SK-MEL-5 (cell line): ENCODE measurements around the gene ST6GALNAC3. TPM values are rescaled to one million over a fixed set of nuclear protein-coding genes. Genes with fewer than 3 reads are reported as not detected.

Experiments used
- DNase-seq: peaks from one replicate; pipeline ENCODE4 v3.0.0-alpha.2; 2016; ENCODE audit warnings: low read depth, low spot score
- in situ Hi-C: cut with HindIII; loops from 2 replicates; pipeline ENCODE4 v1.10.0; 2016; ENCODE audit warnings: low sequenced_read_pairs, high pct_unique_total_duplicates, low pct_unique_long_range_greater_than_20kb
- total RNA-seq: library from RNA; depleted of rRNA; stranded (reverse); fragments of >200 nt; shearing (Covaris generic); gene quantifications from 2 replicates; pipeline ENCODE4 v1.2.3, GENCODE V29; 2014; rRNA removed

The ST6GALNAC3 gene
- total RNA-seq, 1 experiment from 2014 or later, result 70.7 TPM

DNA sequence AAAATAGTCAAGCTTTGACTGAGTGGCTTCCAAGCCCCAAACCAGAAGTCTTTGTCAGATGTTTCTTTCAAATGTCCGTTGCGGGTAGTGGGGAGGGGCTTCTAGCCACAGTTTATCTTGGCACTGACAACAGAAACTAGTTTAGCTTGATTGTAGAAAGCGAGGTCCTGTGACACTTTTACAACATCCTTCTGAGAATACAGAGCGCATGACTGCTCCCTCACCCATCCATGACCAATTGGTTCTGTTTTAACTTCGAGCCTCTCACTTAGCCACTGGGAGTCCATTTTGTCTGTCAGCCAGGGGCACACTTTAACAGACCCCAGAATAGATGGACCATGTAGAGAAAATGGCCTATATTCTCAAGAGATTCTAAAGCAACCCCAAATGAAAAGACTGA lies 593.5 kb downstream of the ST6GALNAC3 start:
- in situ Hi-C loops, result no loop called here
- peak; percentile 65 for DNase-seq

GRCh38 chr1:76669131-76669530 lies 594.6 kb downstream of the ST6GALNAC3 start:
- no peak for DNase-seq
- in situ Hi-C loops, result no loop called here

DNA sequence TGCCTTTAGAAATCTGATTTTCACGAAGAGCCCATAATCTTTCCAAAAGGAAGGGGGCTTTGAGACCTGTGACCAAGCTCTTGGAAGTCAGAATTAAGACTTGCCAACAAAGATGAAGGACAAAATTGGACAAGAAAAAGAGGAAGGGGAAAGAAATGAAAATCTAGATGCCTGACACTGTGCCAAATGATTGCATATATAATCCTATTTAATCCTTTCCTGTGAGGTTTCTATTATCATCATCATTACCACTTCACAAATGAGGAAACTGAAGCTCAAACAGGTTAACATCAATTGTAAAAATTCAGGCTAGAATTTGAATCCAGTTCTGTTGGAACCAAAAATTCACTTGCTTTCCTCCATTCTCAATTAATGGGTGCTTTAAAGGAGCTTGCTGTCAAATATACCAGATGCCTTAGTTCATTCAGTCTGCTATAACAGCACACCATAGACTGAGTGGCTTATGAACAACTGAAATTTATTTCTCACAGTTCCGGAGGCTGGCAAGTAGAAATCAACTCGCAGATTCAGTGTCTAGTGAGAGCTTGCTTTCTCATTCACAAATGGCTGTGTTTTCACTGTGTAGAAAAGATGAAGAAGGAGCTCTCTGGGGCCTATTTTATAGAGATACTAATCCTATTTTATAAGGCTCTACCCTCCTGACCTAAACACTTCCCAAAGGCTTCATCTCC lies 595.2 kb downstream of the ST6GALNAC3 start:
- DNase-seq, result no peak
- in situ Hi-C loops, result no loop called here

DNA sequence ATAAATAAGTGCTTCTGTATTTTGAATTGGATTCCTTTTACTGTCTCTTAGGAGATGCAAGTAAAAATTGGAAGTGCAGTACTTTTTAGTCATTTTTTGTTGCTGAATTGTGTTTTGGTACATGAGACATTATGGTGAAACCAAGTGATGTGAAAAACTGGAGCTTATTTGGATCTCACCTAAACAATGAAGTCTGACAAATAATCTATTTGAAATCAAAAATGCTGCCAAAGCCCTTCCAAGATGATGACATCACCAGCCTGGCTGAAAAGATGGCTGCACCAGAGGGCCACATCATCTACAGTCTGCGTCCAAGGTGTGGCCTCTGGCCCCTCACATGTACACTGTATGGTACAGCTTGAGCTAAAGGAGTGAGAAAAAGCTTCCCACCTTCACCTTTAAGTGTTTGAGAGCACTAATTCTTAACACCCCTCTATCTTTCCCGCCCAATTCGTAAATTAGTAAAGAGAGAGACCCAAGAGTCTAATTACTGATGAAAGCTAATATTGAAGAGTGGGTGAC lies 600.2 kb downstream of the ST6GALNAC3 start:
- no peak for DNase-seq
- in situ Hi-C loops, result no loop called here

- in situ Hi-C loops, result no loop called here
- DNase-seq, result no peak
Measured at GRCh38 chr1:76677416-76678405, 603.2 kb downstream of the ST6GALNAC3 start.

DNA sequence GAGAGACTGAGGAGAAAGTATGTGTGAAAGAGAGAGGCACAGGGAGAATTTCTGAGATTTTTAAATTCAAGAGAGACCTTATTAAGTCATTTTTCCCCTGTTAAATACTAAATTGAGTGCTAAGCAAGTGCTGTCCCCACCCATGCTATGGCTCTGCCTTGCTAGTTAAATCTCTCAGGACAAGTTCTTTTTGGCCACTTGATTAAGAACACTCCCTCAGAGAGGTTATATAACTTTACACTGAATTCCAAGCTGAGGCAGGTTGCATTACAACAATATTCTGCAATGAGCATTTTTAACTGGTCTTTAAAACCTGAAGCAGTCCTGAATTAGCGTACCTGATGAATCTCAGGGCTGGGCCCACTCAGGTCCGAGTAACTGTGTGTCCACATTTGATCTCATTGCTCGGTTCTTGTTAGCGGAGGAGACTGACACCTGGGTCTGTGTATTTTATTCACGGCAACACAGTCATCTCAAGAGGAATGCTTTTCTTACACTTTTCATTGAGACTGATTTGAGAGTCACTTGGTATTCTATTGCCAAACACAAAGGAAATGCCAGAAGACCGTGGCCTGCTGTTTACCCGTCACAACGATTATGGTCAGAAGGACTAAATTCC lies 605.1 kb downstream of the ST6GALNAC3 start:
- in situ Hi-C loops, result no loop called here
- DNase-seq, result no peak

DNA sequence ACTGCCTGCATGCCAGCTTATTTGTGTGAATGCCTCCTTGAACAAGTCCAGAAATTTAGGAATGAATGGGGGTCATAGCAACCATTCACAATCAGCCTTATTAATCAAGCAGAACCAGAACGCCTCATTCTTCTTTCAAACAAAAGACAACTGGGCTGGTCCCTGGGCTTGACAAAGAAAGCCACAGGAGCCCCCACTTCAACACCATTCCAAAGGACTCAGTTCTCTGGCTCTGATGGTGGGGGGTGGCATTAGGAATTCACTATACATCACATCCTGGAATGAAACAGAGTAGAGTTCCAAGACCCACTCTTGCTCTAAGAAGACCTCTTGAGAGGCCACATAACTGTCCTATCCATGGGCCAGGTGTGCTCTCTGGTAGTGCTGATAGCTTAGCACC lies 606.1 kb downstream of the ST6GALNAC3 start:
- no peak for DNase-seq
- in situ Hi-C loops, result no loop called here

DNA sequence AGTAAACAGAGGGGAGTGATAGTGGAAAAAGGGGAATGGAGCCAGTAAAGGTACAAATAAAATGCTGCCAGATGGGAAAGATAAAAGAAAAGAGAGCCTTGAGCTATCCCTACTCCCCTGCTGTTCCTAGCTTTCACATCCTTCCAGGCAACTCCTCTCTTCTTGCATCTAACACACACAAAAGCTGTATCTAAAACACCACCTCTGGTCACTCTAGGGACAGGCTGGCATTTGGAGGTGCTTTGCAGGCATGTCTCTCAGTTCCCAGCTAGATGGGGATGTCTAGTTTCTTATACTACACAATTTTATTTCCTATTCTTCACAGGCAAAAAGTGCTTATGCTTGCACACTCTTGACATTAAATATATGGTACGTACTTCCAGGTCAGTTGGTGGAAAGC lies 607.6 kb downstream of the ST6GALNAC3 start:
- in situ Hi-C loops, result no loop called here
- no peak for DNase-seq

Other genes starting within 250 kb of the ST6GALNAC3 start
- gene ASB17, start 142.3 kb upstream of the ST6GALNAC3 start, total RNA-seq, result not detected in 2 replicates